KMS-11 (cell line): Measurements from ENCODE around the gene TWSG1.

ENCODE experiments used
- H2AFZ ChIP-seq: fragments of 200-600 bp; sonication (generic); 2 replicates; pipeline ENCODE4 v1.6.1; 2016; ENCODE audit warnings: antibody characterized with exemption, mixed run types, low read depth
- H3K27ac ChIP-seq: fragments of 200-600 bp; sonication (generic); 2 replicates; pipeline ENCODE4 v1.6.1; 2016; ENCODE audit warnings: mild to moderate bottlenecking, mixed run types
- H3K27me3 ChIP-seq: fragments of 200-600 bp; sonication (generic); 2 replicates; pipeline ENCODE4 v1.6.1; 2017; ENCODE audit warnings: mild to moderate bottlenecking, low read depth, mixed run types, moderate library complexity; ENCODE audit not compliant: insufficient read depth
- H3K36me3 ChIP-seq: fragments of 200-600 bp; sonication (generic); 2 replicates; pipeline ENCODE4 v1.6.1; 2017; ENCODE audit warnings: mild to moderate bottlenecking, mixed run types; ENCODE audit not compliant: insufficient read depth
- H3K4me1 ChIP-seq: fragments of 200-600 bp; sonication (generic); 2 replicates; pipeline ENCODE4 v1.6.1; 2016; ENCODE audit warnings: mild to moderate bottlenecking, low read depth, mixed run types; ENCODE audit not compliant: poor library complexity, severe bottlenecking
- H3K4me2 ChIP-seq: fragments of 200-600 bp; sonication (generic); 2 replicates; pipeline ENCODE4 v1.7.0; 2016; ENCODE audit warnings: mild to moderate bottlenecking, mixed run types
- H3K4me3 ChIP-seq: fragments of 200-600 bp; sonication (generic); IDR thresholded peaks from 2 replicates; pipeline ENCODE4 v1.6.1; 2017; ENCODE audit warnings: low read depth, low read length, mixed read lengths; ENCODE audit not compliant: insufficient read depth
- H3K79me2 ChIP-seq: fragments of 200-600 bp; sonication (generic); 2 replicates; pipeline ENCODE4 v1.6.1; 2016; ENCODE audit warnings: low read depth, mixed run types; ENCODE audit not compliant: insufficient read depth
- H3K9ac ChIP-seq: fragments of 200-600 bp; sonication (generic); 2 replicates; pipeline ENCODE4 v1.6.1; 2016; ENCODE audit warnings: mild to moderate bottlenecking, mixed run types
- H4K20me1 ChIP-seq: fragments of 200-600 bp; sonication (generic); 2 replicates; pipeline ENCODE4 v1.6.1; 2016; ENCODE audit warnings: mild to moderate bottlenecking, mixed run types; ENCODE audit not compliant: insufficient read depth
- CTCF ChIP-seq: fragments of 200-600 bp; sonication (generic); conservative IDR thresholded peaks from 2 replicates; pipeline ENCODE4 v1.6.1; 2017; ENCODE audit warnings: low read depth, mild to moderate bottlenecking, antibody characterized with exemption, low read length, moderate library complexity, mixed read lengths

The TWSG1 gene

GRCh38 chr18:9328776-9329175, 5.8 kb upstream of the TWSG1 start:
- no peak overlapping the region for H3K4me2 ChIP-seq
- H3K36me3 ChIP-seq: no peaks in the 10 kb centered on the region
- H3K27ac ChIP-seq: no peak overlapping the region
- H3K79me2 ChIP-seq: no peaks in the 10 kb centered on the region
- H3K4me3 ChIP-seq: no peak overlapping the region
- no peaks in the 10 kb centered on the region for H3K4me1 ChIP-seq
- H4K20me1 ChIP-seq: no peaks in the 10 kb centered on the region
- no peak for TF ChIP-seq CTCF
- no peaks in the 10 kb centered on the region for H3K27me3 ChIP-seq
- no peak overlapping the region for H2AFZ ChIP-seq
- no peak overlapping the region for H3K9ac ChIP-seq

GRCh38 chr18:9329471-9329870, 5.1 kb upstream of the TWSG1 start:
- Histone ChIP-seq H3K4me2 (no peak overlapping the region), H4K20me1 (no peaks in the 10 kb centered on the region), H3K9ac (no peak overlapping the region), H3K4me1 (no peaks in the 10 kb centered on the region), H3K79me2 (no peaks in the 10 kb centered on the region), H2AFZ (no peak overlapping the region), H3K4me3 (no peak overlapping the region), H3K27ac (no peak overlapping the region), H3K27me3 (no peaks in the 10 kb centered on the region), H3K36me3 (no peaks in the 10 kb centered on the region)
- TF ChIP-seq CTCF: no peak

GRCh38 chr18:9330419-9330818, 4.2 kb upstream of the TWSG1 start:
- Histone ChIP-seq H3K79me2 (peaks cover 3% of the 10 kb centered on the region; the same call in 1 of the 2 replicates), H4K20me1 (no peaks in the 10 kb centered on the region), H3K27me3 (no peaks in the 10 kb centered on the region), H3K4me1 (peaks cover 2% of the 10 kb centered on the region), H3K4me2 (no peak overlapping the region), H3K27ac (no peak overlapping the region), H2AFZ (no peak overlapping the region), H3K9ac (no peak overlapping the region), H3K36me3 (no peaks in the 10 kb centered on the region), H3K4me3 (no peak overlapping the region)
- TF ChIP-seq CTCF: no peak

GRCh38 chr18:9333441-9334328, 888 bp upstream of the TWSG1 start:
- Histone ChIP-seq H3K4me3 (no peak overlapping the region), H3K36me3 (no peaks in the 10 kb centered on the region), H3K27ac (no peak overlapping the region), H3K27me3 (no peaks in the 10 kb centered on the region), H2AFZ (peak overlapping the region; percentile 82), H3K4me1 (peaks cover 14% of the 10 kb centered on the region), H3K9ac (no peak overlapping the region), H3K4me2 (peak overlapping the region; percentile 64), H4K20me1 (no peaks in the 10 kb centered on the region), H3K79me2 (peaks cover 11% of the 10 kb centered on the region; the same call in 1 of the 2 replicates)
- TF ChIP-seq CTCF: no peak
